Inferior parietal cortex (tissue), 1 donor: ENCODE measurements around the gene RHBDF1.

Source experiments
- DNase-seq: peaks from one replicate; pipeline ENCODE4 v3.0.0-alpha.2; 2016; ENCODE audit errors: extremely low spot score

Gene RHBDF1, protein sequence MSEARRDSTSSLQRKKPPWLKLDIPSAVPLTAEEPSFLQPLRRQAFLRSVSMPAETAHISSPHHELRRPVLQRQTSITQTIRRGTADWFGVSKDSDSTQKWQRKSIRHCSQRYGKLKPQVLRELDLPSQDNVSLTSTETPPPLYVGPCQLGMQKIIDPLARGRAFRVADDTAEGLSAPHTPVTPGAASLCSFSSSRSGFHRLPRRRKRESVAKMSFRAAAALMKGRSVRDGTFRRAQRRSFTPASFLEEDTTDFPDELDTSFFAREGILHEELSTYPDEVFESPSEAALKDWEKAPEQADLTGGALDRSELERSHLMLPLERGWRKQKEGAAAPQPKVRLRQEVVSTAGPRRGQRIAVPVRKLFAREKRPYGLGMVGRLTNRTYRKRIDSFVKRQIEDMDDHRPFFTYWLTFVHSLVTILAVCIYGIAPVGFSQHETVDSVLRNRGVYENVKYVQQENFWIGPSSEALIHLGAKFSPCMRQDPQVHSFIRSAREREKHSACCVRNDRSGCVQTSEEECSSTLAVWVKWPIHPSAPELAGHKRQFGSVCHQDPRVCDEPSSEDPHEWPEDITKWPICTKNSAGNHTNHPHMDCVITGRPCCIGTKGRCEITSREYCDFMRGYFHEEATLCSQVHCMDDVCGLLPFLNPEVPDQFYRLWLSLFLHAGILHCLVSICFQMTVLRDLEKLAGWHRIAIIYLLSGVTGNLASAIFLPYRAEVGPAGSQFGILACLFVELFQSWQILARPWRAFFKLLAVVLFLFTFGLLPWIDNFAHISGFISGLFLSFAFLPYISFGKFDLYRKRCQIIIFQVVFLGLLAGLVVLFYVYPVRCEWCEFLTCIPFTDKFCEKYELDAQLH

GRCh38 chr16:72561-73548 is at the start of gene RHBDF1:
Gene RHBDF1, minus strand, starts transcription at chr16:72631. Its CDS starts 7,616 bp downstream, at chr16:65015.
- no peak for DNase-seq

DNA sequence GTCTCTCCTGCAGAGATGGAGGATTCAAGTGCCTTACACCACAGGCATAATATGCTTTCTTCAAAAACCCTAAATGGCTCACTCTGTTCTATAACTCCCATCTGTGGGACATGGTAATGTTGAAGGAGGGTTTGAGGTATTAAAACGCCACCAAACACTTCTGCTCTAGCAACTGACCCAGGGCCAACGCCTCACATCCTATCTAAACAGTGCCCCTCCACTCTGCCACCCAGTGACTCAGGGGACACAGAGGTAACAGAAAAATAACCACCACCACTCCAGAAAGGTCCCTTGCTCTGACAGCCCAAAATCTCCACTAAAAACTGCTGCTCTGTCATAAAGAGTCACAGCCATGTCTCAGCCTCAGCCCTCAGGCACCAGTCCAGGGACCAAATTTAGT is 48.3 kb upstream of the RHBDF1 start:
- DNase-seq = no peak

DNA sequence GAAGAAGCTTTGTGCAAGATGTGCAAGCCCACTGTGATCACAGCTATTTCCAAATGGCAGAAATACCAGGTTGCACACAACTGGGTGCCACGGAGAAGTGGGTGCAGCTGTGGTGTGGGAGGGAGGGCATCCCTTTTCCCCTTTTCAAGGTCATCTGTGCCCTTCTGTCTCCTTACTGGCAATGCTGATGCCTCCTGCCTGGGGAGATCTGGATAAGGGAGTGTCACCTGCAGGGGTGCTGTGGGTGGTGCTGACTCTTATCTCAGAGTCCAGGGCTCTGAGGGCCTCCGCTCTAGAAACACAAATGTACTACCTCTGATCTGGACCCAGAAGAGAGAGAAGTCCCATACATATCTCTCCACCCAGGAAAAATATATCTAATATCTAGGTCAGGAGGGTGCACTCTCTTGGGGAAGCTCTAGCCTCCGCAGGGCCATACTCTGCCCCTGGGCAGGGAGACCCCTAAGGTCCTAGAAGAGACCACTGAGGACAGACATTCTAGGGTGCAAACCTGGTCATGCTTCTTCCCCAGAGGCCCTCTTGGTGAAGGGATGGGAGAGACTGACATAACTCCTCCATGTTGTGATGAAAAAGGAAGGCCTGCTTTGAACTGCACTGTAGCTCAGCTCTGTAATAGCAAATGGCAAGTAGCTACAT is 47.5 kb upstream of the RHBDF1 start:
- DNase-seq = no peak

DNA sequence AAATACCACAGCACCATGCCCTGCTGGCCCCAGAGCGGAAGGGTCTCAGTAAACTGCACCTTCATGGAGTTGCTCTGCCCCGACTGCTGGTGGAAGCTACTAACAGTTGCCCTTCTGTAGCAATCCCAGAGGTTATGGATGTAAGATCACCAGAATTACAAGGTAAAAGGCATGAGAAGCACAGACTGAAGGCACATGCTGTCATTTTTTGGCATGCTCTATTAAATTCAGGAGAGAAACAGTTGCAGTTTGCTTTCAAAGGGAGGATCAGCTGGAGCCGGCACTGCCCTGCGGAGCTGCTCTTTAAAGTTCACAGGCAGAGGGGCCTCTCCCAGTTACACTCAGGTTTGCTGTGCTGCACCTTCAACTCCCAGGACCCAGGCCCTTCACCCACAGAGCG is 46.9 kb upstream of the RHBDF1 start:
- DNase-seq = no peak

DNA sequence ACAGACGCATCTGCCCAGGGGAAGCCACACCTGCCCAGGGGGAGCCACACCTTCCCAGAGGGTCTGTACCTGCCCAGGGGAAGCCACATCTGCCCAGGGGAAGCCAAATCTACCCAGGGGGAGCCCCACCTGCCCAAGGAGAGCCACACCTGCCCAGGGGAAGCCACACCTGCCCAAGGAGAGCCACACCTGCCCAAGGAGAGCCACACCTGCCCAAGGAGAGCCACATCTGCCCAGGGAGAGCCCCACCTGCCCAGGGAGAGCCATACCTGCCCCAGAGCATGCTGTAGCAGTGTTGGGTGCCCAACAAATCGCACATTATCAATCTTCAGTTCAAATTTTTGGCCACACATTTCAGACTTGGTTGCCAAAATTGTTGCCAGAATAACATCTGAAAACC is 46.4 kb upstream of the RHBDF1 start:
- no peak for DNase-seq

DNA sequence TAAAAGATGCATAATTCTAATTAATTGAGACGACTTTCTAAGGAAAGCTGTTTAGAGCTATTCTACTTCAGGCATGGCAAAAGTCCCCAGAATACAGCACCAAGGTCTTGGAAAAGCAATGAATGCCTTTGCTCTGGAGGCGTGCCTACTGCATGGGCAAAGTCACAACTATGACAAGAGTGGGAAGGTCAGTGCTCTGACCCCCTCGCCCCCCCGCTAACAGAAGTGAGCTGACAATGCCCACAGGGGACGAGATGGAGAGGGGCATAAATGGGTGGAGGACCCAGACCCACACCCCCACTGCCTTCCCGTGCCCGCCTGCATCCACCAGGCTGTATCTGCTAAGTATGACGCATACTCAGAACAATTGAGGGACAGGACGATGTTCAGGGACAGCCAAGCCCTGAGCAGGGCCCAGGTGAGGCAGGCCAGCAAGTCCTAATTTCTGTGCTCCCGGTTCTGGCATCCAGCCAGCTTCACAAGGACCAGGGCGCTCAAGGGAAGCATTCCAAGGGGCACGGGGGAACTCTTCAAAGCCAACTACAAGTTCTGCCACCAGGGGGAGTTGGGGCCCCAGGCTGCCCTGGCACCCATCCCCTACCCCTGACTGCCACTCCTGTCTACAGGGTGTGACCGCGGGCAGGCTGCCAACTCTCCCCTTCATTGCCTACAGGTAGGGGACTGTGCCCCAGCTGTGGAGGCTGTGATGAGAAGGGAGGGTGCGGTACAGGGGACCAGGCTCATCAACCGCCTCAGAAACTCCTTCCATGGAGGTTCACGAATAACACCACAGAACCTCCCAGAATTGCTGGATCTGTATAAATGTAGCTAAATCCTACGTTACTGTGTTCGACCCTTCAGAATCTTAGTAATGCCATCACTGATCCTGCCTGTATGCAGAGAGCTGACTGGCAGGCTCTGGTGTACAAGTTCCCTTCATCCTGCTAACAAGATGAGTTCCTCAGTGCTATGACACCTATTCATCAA is 45.2 kb upstream of the RHBDF1 start:
- no peak for DNase-seq

- no peak for DNase-seq
Measured at GRCh38 chr16:116015-116414, 43.6 kb upstream of the RHBDF1 start.

GRCh38 chr16:114327-114726 is 41.9 kb upstream of the RHBDF1 start:
- DNase-seq = no peak

- no peak for DNase-seq
Measured at GRCh38 chr16:112153-112840, 39.9 kb upstream of the RHBDF1 start.

DNA sequence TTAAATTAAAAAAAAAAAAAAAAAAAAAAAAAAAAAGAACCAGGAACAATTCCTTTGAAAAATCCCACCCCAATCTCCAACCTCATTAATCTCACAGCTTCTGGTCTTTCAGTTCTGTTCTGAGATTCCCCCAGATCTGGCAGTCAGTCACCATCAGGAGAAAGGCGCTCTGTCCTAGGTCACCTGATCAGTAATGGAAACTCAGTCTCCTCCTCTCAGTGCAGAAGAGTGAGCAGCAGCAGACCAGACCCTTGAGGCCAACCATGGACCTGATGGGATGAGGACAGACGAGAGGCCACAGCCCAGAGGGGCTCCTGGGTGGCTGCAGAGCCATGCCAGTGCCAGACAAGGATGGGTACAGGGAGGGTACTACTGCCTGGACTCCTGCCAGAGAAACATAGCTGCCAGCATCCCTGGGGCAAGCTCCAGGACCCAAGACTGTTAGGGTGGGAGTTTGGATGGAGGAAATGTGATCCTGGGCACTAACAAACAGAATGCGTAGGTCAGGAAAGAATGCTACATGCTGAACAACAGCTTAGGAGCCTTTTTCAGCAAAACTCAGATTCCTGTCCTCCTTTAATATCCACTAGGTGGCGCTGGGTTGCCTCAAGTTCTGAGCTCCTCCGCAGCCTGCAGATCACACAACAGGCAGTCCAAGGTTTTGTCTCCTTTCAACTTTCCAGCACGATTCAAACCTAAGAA is 34.3 kb upstream of the RHBDF1 start:
- peak; percentile 87 for DNase-seq

GRCh38 chr16:105521-105920 is 33.1 kb upstream of the RHBDF1 start:
- no peak for DNase-seq

DNA sequence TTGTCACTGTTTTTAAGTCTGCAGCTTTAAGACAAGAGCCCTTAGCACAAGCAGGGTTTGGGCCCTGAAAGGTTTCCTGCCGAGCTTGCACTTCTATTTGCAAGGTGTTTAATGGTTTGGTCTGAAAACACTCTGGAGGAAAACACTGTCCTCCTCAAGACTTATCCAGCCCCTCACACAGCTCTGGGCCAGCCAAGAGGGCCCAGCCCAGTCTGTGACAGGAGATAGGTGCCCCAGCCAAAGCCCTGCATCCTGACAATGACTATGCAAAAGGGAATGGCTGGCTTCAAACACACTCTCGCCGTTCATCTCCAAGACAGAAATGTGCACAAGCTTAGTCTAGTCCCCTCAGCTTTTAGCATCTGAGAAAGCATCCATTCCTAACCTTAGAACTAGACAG is 32.5 kb upstream of the RHBDF1 start:
- no peak for DNase-seq

- no peak for DNase-seq
Measured at GRCh38 chr16:104355-104754, 31.9 kb upstream of the RHBDF1 start.

DNA sequence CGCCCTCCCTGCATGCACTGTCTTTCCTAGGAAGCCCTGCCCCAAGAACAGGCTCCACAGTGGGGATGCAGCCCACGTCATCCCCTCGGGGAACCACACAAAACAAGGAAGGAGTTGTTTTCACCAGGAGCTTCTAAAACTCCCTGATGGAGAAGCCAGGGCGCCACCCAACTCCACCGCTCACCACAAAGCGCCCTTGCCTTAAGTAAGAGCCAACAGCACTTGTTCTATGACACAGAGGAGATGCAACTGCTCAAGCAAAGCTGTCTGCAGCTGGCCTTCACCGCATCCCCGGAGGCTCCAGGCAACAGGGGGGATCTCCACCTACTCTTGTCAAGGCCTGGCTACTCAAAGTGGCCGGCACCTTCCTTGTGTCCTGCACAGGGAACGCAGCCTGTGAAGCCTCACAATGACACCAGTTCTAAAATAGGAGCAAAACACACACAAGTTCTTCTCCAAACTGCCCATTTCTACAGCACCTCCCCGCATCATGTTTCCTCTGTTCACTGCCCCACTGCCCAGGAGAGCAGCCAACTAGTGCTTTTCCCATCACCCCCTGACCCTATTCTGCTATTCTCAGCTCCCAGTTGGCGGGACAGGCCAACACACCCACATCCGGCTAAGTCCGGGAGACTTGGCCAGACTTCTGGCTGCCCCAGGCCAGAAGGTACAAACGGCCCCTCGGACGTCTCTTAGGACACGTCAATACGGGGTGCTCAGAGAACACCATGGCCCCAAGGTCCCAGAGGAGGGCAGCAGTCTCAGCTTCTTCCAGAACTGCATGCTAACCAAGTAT is 29.8 kb upstream of the RHBDF1 start:
- no peak for DNase-seq

DNA sequence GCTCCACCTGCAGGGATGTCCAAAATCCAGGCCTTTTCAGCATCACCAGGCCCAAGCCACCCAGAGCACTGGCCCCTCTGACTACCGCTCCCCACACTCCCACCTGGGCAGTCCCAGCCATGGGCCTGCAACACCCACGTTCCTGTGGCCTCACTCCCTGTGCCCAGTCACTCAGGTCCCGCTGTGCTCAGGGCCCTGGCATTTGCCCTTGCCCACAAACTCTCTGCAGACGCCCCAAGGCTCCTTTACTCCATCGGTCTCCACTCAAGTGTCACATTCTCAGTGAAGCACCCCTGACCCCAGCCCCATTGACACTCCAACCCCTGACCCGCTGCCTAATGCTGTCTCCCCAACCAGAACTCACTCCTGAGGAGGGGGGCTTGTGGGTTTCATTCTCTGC is 29.2 kb upstream of the RHBDF1 start:
- DNase-seq = no peak

DNA sequence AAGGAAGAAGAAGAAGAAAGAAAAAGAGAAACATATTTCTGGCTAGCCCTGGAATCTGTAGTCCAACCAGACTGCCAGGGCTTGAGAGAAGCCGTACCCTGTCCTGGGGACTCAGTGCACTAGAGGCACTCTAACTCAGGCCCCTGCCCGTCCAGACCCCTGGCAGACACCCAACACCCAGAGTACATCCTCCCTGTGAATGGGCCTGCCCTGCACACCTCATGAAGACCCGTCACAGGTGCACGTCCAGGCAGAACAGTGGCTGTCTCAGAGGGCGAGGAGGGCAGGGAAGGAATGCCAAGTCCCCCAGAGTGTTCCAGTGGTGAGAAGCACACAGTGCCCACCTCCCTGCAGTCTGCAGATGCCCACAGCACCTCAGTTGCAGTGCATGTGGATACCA is 28.6 kb upstream of the RHBDF1 start:
- DNase-seq = no peak

GRCh38 chr16:97822-98221 is 25.4 kb upstream of the RHBDF1 start:
- no peak for DNase-seq

DNA sequence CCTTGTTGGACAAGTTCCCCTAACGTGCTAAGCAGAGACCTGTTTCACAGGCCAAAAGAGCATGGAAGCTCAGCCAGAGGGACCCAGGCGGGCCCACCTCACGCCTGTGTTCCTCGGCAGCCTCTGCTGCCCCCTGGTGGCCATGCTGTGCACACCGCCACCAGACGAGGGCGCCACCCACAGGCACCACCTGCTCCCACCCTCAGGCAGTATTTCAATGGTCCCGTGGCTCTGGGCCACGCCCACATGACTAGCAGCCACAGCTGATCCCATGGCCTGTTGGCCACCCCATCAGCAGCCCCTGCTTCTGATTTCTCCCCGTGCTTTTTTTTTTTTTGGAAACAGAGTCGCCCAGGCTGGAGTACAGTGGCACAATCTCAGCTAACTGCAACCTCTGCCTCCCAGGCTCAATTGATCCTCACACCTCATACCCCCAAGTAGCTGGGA is 24.5 kb upstream of the RHBDF1 start:
- peak; percentile 83 for DNase-seq
